SK-N-SH treated with all-trans-retinoic acid at 6 μM for 48 hours (cell line): ENCODE measurements around the gene KCNE5.

Source experiments
- ATAC-seq: fragments of 200-7000 bp; cut with Tn5 transposase; 3 replicates; pipeline ENCODE4 v1.9.1; 2020; ENCODE audit warnings: mild to moderate bottlenecking, moderate library complexity
- ARNTL ChIP-seq: fragments of 450-650 bp; formaldehyde crosslinking; IDR thresholded peaks from 2 replicates; pipeline ENCODE4 v1.5.0; 2020; ENCODE audit warnings: low read depth, mild to moderate bottlenecking, moderate library complexity, borderline replicate concordance
- BACH2 ChIP-seq: fragments of 250-450 bp; sonication (Bioruptor Pico); IDR thresholded peaks from 2 replicates; pipeline ENCODE4 v1.9.0; 2021; ENCODE audit warnings: mild to moderate bottlenecking, borderline replicate concordance
- CSDC2 ChIP-seq: fragments of 250-450 bp; sonication (Bioruptor Pico); IDR thresholded peaks from 2 replicates; pipeline ENCODE4 v1.5.0; 2020; ENCODE audit warnings: mild to moderate bottlenecking, moderate library complexity
- CSRNP3 ChIP-seq: fragments of 250-450 bp; sonication (Bioruptor Pico); IDR thresholded peaks from 2 replicates; pipeline ENCODE4 v1.5.1; 2021; ENCODE audit warnings: mild to moderate bottlenecking, moderate library complexity
- ESRRG ChIP-seq: fragments of 250-450 bp; sonication (Bioruptor Pico); IDR thresholded peaks from 2 replicates; pipeline ENCODE4 v1.6.1; 2021; ENCODE audit warnings: mild to moderate bottlenecking
- GLIS3 ChIP-seq: fragments of 250-450 bp; sonication (Bioruptor Pico); IDR thresholded peaks from 2 replicates; pipeline ENCODE4 v1.5.0; 2020; ENCODE audit warnings: mild to moderate bottlenecking, moderate library complexity
- ISL1 ChIP-seq: fragments of 250-450 bp; sonication (Bioruptor Pico); IDR thresholded peaks from 2 replicates; pipeline ENCODE4 v2.1.2; 2022; ENCODE audit warnings: mild to moderate bottlenecking, moderate library complexity
- OSR1 ChIP-seq: fragments of 250-450 bp; sonication (Bioruptor Pico); IDR thresholded peaks from 2 replicates; pipeline ENCODE4 v1.8.0; 2022; ENCODE audit warnings: moderate library complexity, mild to moderate bottlenecking, inconsistent platforms
- PATZ1 ChIP-seq: fragments of 250-450 bp; sonication (Bioruptor Pico); IDR thresholded peaks from 2 replicates; pipeline ENCODE4 v1.8.0; 2020; ENCODE audit warnings: mild to moderate bottlenecking, moderate library complexity, borderline replicate concordance
- POU6F1 ChIP-seq: fragments of 250-450 bp; sonication (Bioruptor Pico); IDR thresholded peaks from 2 replicates; pipeline ENCODE4 v1.8.0; 2021; ENCODE audit warnings: low read depth, mild to moderate bottlenecking, moderate library complexity, borderline replicate concordance
- RARB ChIP-seq: fragments of 250-450 bp; sonication (Bioruptor Pico); IDR thresholded peaks from 2 replicates; pipeline ENCODE4 v1.8.0; 2021; ENCODE audit warnings: mild to moderate bottlenecking, moderate library complexity
- TCF4 ChIP-seq: fragments of 250-450 bp; sonication (Bioruptor Pico); IDR thresholded peaks from 2 replicates; pipeline ENCODE4 v1.8.0; 2021; ENCODE audit warnings: mild to moderate bottlenecking, moderate library complexity, borderline replicate concordance
- TOX ChIP-seq: fragments of 250-450 bp; sonication (Bioruptor Pico); IDR thresholded peaks from 2 replicates; pipeline ENCODE4 v1.8.0; 2021; ENCODE audit warnings: mild to moderate bottlenecking, moderate library complexity, borderline replicate concordance
- TSHZ2 ChIP-seq: fragments of 250-450 bp; sonication (Bioruptor Pico); IDR thresholded peaks from 2 replicates; pipeline ENCODE4 v1.5.0; 2020; ENCODE audit warnings: mild to moderate bottlenecking, moderate library complexity
- ZC3H10 ChIP-seq: fragments of 250-450 bp; sonication (Bioruptor Pico); IDR thresholded peaks from 2 replicates; pipeline ENCODE4 v1.5.1; 2021; ENCODE audit warnings: mild to moderate bottlenecking, moderate library complexity
- ZFP3 ChIP-seq: fragments of 250-450 bp; sonication (Bioruptor Pico); IDR thresholded peaks from 2 replicates; pipeline ENCODE4 v1.5.0; 2020; ENCODE audit warnings: mild to moderate bottlenecking, moderate library complexity
- ZFP30 ChIP-seq: fragments of 450-650 bp; formaldehyde crosslinking; IDR thresholded peaks from 2 replicates; pipeline ENCODE4 v1.5.0; 2022; ENCODE audit warnings: mild to moderate bottlenecking, moderate library complexity
- ZNF565 ChIP-seq: fragments of 450-650 bp; formaldehyde crosslinking; conservative IDR thresholded peaks from 2 replicates; pipeline ENCODE4 v1.5.0; 2020; ENCODE audit warnings: low read depth, mild to moderate bottlenecking, moderate library complexity
- ZNF70 ChIP-seq: fragments of 450-650 bp; formaldehyde crosslinking; IDR thresholded peaks from 2 replicates; pipeline ENCODE4 v1.5.0; 2020; ENCODE audit warnings: mild to moderate bottlenecking, moderate library complexity
- ZNF8 ChIP-seq: fragments of 450-650 bp; formaldehyde crosslinking; IDR thresholded peaks from 2 replicates; pipeline ENCODE4 v1.5.0; 2020; ENCODE audit warnings: mild to moderate bottlenecking, moderate library complexity
- TF ChIP-seq, protein P1 (sequence below): fragments of 250-450 bp; sonication (Bioruptor Pico); IDR thresholded peaks from 2 replicates; pipeline ENCODE4 v1.5.1; 2020; ENCODE audit warnings: low read depth, mild to moderate bottlenecking, moderate library complexity

Gene KCNE5

GRCh38 chrX:109656774-109657173, 31.8 kb upstream of the KCNE5 start:
- TF ChIP-seq PATZ1: no peak
- ATAC-seq: no peak

DNA sequence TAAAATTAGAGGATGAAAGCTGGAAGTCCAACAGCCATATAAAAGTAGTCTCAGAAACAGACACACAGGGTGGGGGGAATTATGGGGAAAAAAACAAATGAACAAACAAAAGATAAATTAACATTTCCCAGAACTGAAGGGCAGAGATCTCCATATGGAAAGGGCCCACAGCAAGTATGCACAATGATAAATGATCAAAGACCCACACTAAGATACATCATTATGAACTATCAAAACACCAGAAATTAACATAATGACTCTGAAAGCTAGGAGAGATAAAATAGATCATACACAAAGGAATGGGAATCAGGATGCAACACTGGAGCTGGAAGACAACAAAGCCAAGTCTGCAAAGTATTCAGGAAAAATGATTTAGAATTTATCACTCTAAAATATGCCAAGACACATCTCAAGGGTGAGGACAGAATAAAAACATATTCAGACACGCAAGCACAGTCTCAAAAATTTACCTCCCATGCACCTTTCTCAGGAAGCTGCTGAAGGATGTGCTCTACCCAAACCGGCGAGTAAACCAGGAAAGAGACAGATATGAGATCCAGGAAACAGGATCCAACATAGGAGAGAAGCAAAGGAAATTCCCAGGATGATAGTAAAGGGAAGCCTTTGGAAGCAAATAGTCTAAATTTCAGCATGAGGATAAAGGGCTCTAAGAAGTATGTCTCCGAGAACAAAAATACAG, 30.7 kb upstream of the KCNE5 start:
- no peak for TF ChIP-seq ISL1 (CRISPR knock-in tag)
- no peak for TF ChIP-seq TOX (CRISPR knock-in tag)
- no peak for TF ChIP-seq CSDC2 (CRISPR knock-in tag)
- TF ChIP-seq ZFP30 (CRISPR knock-in tag): no peak
- TF ChIP-seq RARB (CRISPR knock-in tag): no peak
- TF ChIP-seq ZNF565 (CRISPR knock-in tag): no peak
- TF ChIP-seq ESRRG (CRISPR knock-in tag): no peak
- TF ChIP-seq TSHZ2 (CRISPR knock-in tag): no peak
- no peak for TF ChIP-seq OSR1 (CRISPR knock-in tag)
- TF ChIP-seq PATZ1: no peak
- no peak for TF ChIP-seq ZC3H10 (CRISPR knock-in tag)
- TF ChIP-seq POU6F1: no peak
- TF ChIP-seq CSRNP3 (CRISPR knock-in tag): no peak
- no peak for TF ChIP-seq TCF4
- no peak for TF ChIP-seq ARNTL (CRISPR knock-in tag)
- no peak for TF ChIP-seq ZNF8 (CRISPR knock-in tag)
- no peak for TF ChIP-seq ZNF70
- no peak for ATAC-seq

- TF ChIP-seq ZNF8 (CRISPR knock-in tag) (no peak), OSR1 (CRISPR knock-in tag) (no peak), CSDC2 (CRISPR knock-in tag) (no peak), ARNTL (CRISPR knock-in tag) (no peak), TSHZ2 (CRISPR knock-in tag) (no peak), CSRNP3 (CRISPR knock-in tag) (no peak), ZNF70 (no peak), BACH2 (CRISPR knock-in tag) (no peak), TCF4 (no peak), GLIS3 (CRISPR knock-in tag) (no peak), RARB (CRISPR knock-in tag) (no peak), TOX (CRISPR knock-in tag) (no peak), ZFP3 (CRISPR knock-in tag) (no peak)
- TF ChIP-seq, protein P1, sequence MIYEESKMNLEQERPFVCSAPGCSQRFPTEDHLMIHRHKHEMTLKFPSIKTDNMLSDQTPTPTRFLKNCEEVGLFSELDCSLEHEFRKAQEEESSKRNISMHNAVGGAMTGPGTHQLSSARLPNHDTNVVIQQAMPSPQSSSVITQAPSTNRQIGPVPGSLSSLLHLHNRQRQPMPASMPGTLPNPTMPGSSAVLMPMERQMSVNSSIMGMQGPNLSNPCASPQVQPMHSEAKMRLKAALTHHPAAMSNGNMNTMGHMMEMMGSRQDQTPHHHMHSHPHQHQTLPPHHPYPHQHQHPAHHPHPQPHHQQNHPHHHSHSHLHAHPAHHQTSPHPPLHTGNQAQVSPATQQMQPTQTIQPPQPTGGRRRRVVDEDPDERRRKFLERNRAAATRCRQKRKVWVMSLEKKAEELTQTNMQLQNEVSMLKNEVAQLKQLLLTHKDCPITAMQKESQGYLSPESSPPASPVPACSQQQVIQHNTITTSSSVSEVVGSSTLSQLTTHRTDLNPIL (CRISPR knock-in tag): no peak
- no peak for ATAC-seq
These were observed 29.6 kb upstream of the KCNE5 start for GRCh38 chrX:109654516-109655109.
